ENCODE measurements around the gene PIK3R2.

The PIK3R2 gene

GRCh38 chr19:18173572-18174288, 20.8 kb downstream of the PIK3R2 start, which contains the start of gene IFI30:
Gene IFI30 (plus strand): TSS chr19:18173813. CDS start chr19:18173842, 29 bp downstream.
- TF ChIP-seq ZFX (IDR thresholded peaks at IDR 0.05; ENCODE audit: borderline replicate concordance) (no peak), CTCF (IDR thresholded peaks at IDR 0.05) (no peak; the same call in 1 of the 2 replicates)
- peak within 1 kb of the TSS; percentile 55 for H3K27ac ChIP-seq

GRCh38 chr19:18174983-18175382, 22.0 kb downstream of the PIK3R2 start:
- TF ChIP-seq ZFX (IDR thresholded peaks at IDR 0.05; ENCODE audit: borderline replicate concordance), result no peak
- H3K27ac ChIP-seq, result no peak overlapping the region

- no peak overlapping the region for H3K27ac ChIP-seq
- no peak for TF ChIP-seq CTCF (IDR thresholded peaks at IDR 0.05)
- no peak for TF ChIP-seq ZFX (IDR thresholded peaks at IDR 0.05; ENCODE audit: borderline replicate concordance)
Measured at GRCh38 chr19:18176367-18177310, 23.7 kb downstream of the PIK3R2 start.

GRCh38 chr19:18179957-18180356, 27.0 kb downstream of the PIK3R2 start:
- H3K27ac ChIP-seq, result no peak overlapping the region
- no peak for TF ChIP-seq CTCF (IDR thresholded peaks at IDR 0.05)
- TF ChIP-seq ZFX (IDR thresholded peaks at IDR 0.05; ENCODE audit: borderline replicate concordance), result no peak

GRCh38 chr19:18183529-18183928, 30.6 kb downstream of the PIK3R2 start:
- H3K27ac ChIP-seq, result peak overlapping the region; percentile 58
- TF ChIP-seq ZFX (IDR thresholded peaks at IDR 0.05; ENCODE audit: borderline replicate concordance), result no peak
- no peak for TF ChIP-seq CTCF (IDR thresholded peaks at IDR 0.05)

GRCh38 chr19:18185538-18185937, 32.6 kb downstream of the PIK3R2 start:
- no peak for TF ChIP-seq ZFX (IDR thresholded peaks at IDR 0.05; ENCODE audit: borderline replicate concordance)
- TF ChIP-seq CTCF (IDR thresholded peaks at IDR 0.05), result no peak
- no peak overlapping the region for H3K27ac ChIP-seq

GRCh38 chr19:18190278-18190677, 37.3 kb downstream of the PIK3R2 start:
- TF ChIP-seq CTCF (IDR thresholded peaks at IDR 0.05) (no peak), ZFX (IDR thresholded peaks at IDR 0.05; ENCODE audit: borderline replicate concordance) (no peak)
- H3K27ac ChIP-seq, result no peak overlapping the region

All from 22Rv1 (cell line).